Measurements from ENCODE around the gene HS3ST6.

GRCh38 chr16:1884889-1885288 is 33.3 kb downstream of the HS3ST6 start:
- TF ChIP-seq POLR2A (IDR thresholded peaks at IDR 0.05) (no peak), CTCF (IDR thresholded peaks at IDR 0.05) (no peak), POLR2AphosphoS5 (IDR thresholded peaks at IDR 0.05; ENCODE audit: insufficient read depth in 1 of 2, low read depth in 1 of 2) (no peak)

All from vagina (tissue), 2 donors.